Gastrocnemius medialis (tissue), 4 donors: Measurements from ENCODE around the gene SHB. TPM values are rescaled to one million over a fixed set of nuclear protein-coding genes. Genes with fewer than 3 reads are reported as not detected.

ENCODE experiments used
- ATAC-seq, 2 donors: fragments of 150-250 bp; one replicate each; pipeline ENCODE4 v1.9.1; 2016
- DNase-seq, 2 donors: peaks; one replicate each; pipeline ENCODE4 v3.0.0-alpha.2; 2019
- H3K27ac ChIP-seq, 4 donors: fragments of 200-600 bp; sonication (generic); 1 replicate in 1 of 4; 2 replicates in 3 of 4; pipeline ENCODE4 v1.5.1; 2016 to 2018; ENCODE audit warnings: mild to moderate bottlenecking in 2 of 4, moderate library complexity in 1 of 4
- H3K27me3 ChIP-seq, 3 donors: fragments of 200-600 bp; sonication (generic) in 2 of 3; 1 replicate in 1 of 3; 2 replicates in 2 of 3; pipeline versions ENCODE4 v1.5.1 to v1.6.0; 2016 to 2019; ENCODE audit warnings: mild to moderate bottlenecking in 1 of 3, moderate library complexity in 1 of 3
- H3K36me3 ChIP-seq, 2 donors: fragments of 200-600 bp; sonication (generic) in 1 of 2; one replicate each; pipeline ENCODE4 v1.5.1; 2017 to 2018
- H3K4me1 ChIP-seq, 2 donors: fragments of 200-600 bp; sonication (generic) in 1 of 2; one replicate each; pipeline ENCODE4 v1.5.1; 2016 to 2017; ENCODE audit warnings: mild to moderate bottlenecking in 2 of 2
- H3K4me3 ChIP-seq, 4 donors: fragments of 200-600 bp; sonication (generic) in 3 of 4; 1 replicate in 1 of 4; 2 replicates in 3 of 4; pipeline ENCODE4 v1.5.1; 2016 to 2019; ENCODE audit warnings: mild to moderate bottlenecking in 2 of 4
- H3K9me3 ChIP-seq, 3 donors: fragments of 200-600 bp; sonication (generic) in 2 of 3; 1 replicate in 1 of 3; 2 replicates in 2 of 3; pipeline ENCODE4 v1.5.1; 2016 to 2019
- CTCF ChIP-seq, 5 experiments: fragments of 450-650 bp in 3 of 5; fragments of 200-600 bp in 2 of 5; sonication (generic) in 2 of 5; IDR thresholded peaks in 4 of 5; conservative IDR thresholded peaks in 1 of 5; 1 replicate in 4 of 5; 2 replicates in 1 of 5; pipeline ENCODE4 v1.5.1; 2016 to 2019; ENCODE audit warnings: antibody characterized with exemption in 5 of 5, mild to moderate bottlenecking in 3 of 5, moderate library complexity in 3 of 5
- POLR2A ChIP-seq, 2 donors: fragments of 450-650 bp; IDR thresholded peaks; one replicate each; pipeline ENCODE4 v1.6.1; 2017; ENCODE audit warnings: antibody characterized with exemption in 2 of 2, mild to moderate bottlenecking in 2 of 2, moderate library complexity in 2 of 2
- in situ Hi-C, 4 donors: fragments of 200-750 bp; cut with MboI; loops; one replicate each; pipeline versions ENCODE4 v1.15.0 to v1.8.0; 2017; ENCODE audit warnings: low sequenced_read_pairs in 4 of 4
- intact Hi-C: fragments of 100-400 bp; cut with DNase I; formaldehyde crosslinking; loops from one replicate; pipeline ENCODE4 v1.15.1; 2023; ENCODE audit warnings: low total_unique reads
- total RNA-seq, 4 donors: library from RNA; depleted of rRNA; stranded (reverse); fragments of >200 nt; gene quantifications; one replicate each; pipeline versions ENCODE4 v1.1.0 to v1.2.3, GENCODE V29; 2016

Gene SHB
- total RNA-seq, 4 donors from 2014 or later, result 1.2 to 6.1 (median 4.6) TPM

GRCh38 chr9:37996819-37997217, 72.2 kb downstream of the SHB start:
- Histone ChIP-seq H3K27me3 (no peaks in the 10 kb centered on the region), H3K4me1 (peaks cover 19 to 27% of the 10 kb centered on the region in 2 donors), H3K4me3 (no peak overlapping the region), H3K36me3 (no peaks in the 10 kb centered on the region), H3K27ac (no peak overlapping the region), H3K9me3 (no peaks in the 10 kb centered on the region)
- in situ Hi-C loops (no loop called here), intact Hi-C loops (no loop called here)
- ATAC-seq, result no peak
- DNase-seq, result no peak
- TF ChIP-seq POLR2A (IDR thresholded peaks at IDR 0.05) (no peak), CTCF (IDR thresholded peaks at IDR 0.05 in 4 of 5, conservative IDR thresholded peaks at IDR 0.05 in 1 of 5) (no peak)

DNA sequence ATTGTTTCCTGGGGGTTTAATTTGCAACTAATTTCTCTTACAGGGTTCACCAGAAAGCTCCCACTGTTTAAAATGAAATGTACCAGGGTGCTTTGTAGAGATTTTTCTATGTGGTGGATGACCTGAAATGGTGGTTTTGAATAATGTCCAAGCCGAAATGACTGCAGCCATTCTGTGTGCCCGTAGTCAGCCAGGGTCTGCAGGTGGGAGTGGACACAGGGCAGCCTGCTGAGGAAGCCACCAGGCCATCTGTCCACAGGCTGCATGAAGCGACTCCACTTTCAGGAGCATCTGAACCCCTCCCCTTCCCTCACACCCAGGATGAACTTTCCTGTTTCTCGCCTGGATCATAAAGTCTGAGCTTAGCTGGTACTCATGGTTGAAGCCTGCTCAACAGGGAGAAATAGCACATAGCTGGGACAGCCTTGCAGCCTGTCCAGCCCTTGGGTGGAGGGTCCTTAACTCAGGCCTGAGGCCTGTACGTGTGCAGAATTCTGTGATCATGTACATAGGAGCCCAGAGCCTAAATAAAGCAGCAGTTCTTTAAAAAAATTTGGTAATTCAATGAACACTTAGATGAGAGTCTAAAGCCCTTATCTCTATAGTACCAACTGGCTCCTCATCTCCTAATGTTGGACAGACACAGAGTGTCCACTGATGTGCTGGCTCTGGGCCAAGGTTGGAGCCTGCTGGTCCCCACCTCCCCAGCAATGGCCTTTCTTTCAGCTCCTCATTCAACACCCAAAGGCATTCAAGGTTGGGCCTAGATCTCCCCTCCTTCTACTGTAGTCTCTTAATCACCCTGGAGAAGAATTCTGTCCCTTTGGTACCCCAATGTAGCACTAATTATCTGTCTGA, 72.8 kb downstream of the SHB start:
- in situ Hi-C loops (no loop called here), intact Hi-C loops (loop anchor here (2.0 kb wide), 1 partner anchor 73 kb away; the partner anchor contains the start of gene SHB)
- Histone ChIP-seq H3K4me1 (peaks cover 19 to 27% of the 10 kb centered on the region in 2 donors), H3K4me3 (no peak overlapping the region), H3K27ac (peak overlapping the region in 3 of 4 donors; percentile 76 to 88 (median 81)), H3K9me3 (no peaks in the 10 kb centered on the region), H3K27me3 (no peaks in the 10 kb centered on the region), H3K36me3 (no peaks in the 10 kb centered on the region)
- ATAC-seq, result no peak
- TF ChIP-seq POLR2A (IDR thresholded peaks at IDR 0.05) (no peak), CTCF (IDR thresholded peaks at IDR 0.05 in 4 of 5, conservative IDR thresholded peaks at IDR 0.05 in 1 of 5) (no peak)
- DNase-seq, result no peak

GRCh38 chr9:37995348-37995737, 73.7 kb downstream of the SHB start:
- DNase-seq (no peak), ATAC-seq (peak; percentile 11 to 31)
- Histone ChIP-seq H3K36me3 (no peaks in the 10 kb centered on the region), H3K9me3 (no peaks in the 10 kb centered on the region), H3K27me3 (no peaks in the 10 kb centered on the region), H3K4me1 (peaks cover 19 to 27% of the 10 kb centered on the region in 2 donors), H3K27ac (peak overlapping the region; percentile 76 to 88 (median 82)), H3K4me3 (peak overlapping the region in 2 of 4 donors; percentile 7 to 29)
- intact Hi-C loops, result loop anchor here (2.0 kb wide), 1 partner anchor 73 kb away; the partner anchor contains the start of gene SHB
- in situ Hi-C loops, result no loop called here
- TF ChIP-seq POLR2A (IDR thresholded peaks at IDR 0.05) (no peak), CTCF (IDR thresholded peaks at IDR 0.05 in 4 of 5, conservative IDR thresholded peaks at IDR 0.05 in 1 of 5) (no peak)

GRCh38 chr9:37994639-37995347, 74.2 kb downstream of the SHB start:
- TF ChIP-seq POLR2A (IDR thresholded peaks at IDR 0.05), result peak in 1 of 2 donors; percentile 27
- no peak for TF ChIP-seq CTCF (IDR thresholded peaks at IDR 0.05 in 4 of 5, conservative IDR thresholded peaks at IDR 0.05 in 1 of 5)
- H3K36me3 ChIP-seq, result no peaks in the 10 kb centered on the region
- peak overlapping the region in 3 of 4 donors; percentile 7 to 31 (median 29) for H3K4me3 ChIP-seq
- H3K27me3 ChIP-seq, result no peaks in the 10 kb centered on the region
- H3K4me1 ChIP-seq, result peaks cover 19 to 27% of the 10 kb centered on the region in 2 donors
- in situ Hi-C loops (no loop called here), intact Hi-C loops (loop anchor here (2.0 kb wide), 1 partner anchor 74 kb away; the partner anchor contains the start of gene SHB)
- ATAC-seq, result peak; percentile 92 to 97
- H3K27ac ChIP-seq, result peak overlapping the region; percentile 76 to 88 (median 82)
- no peaks in the 10 kb centered on the region for H3K9me3 ChIP-seq
- peak; percentile 83 to 90 for DNase-seq
